Stimulated activated CD8-positive, alpha-beta memory T cell treated with anti-CD3 and anti-CD28 coated beads, Interleukin-4, amount 100 ng/mL, for 1 hour (primary cell): ENCODE data around the gene UQCRHL.

Experiments used
- DNase-seq, 2 donors: peaks; one replicate each; pipeline ENCODE4 v3.0.0-alpha.2; 2020; ENCODE audit warnings: low read depth in 2 of 2, low spot score in 1 of 2

Gene UQCRHL

GRCh38 chr1:15799004-15799867, 8.2 kb downstream of the UQCRHL start:
- no peak for DNase-seq

GRCh38 chr1:15797614-15798390, 9.6 kb downstream of the UQCRHL start:
- DNase-seq, result no peak

- no peak for DNase-seq
Observed at GRCh38 chr1:15796086-15796462, 11.4 kb downstream of the UQCRHL start.

- DNase-seq, result no peak
Observed at GRCh38 chr1:15788624-15789301, 18.7 kb downstream of the UQCRHL start.

GRCh38 chr1:15786581-15786980, 20.9 kb downstream of the UQCRHL start:
- DNase-seq, result no peak

GRCh38 chr1:15785683-15786082, 21.8 kb downstream of the UQCRHL start:
- DNase-seq, result no peak

- DNase-seq, result no peak
Observed at GRCh38 chr1:15777909-15778707, 29.3 kb downstream of the UQCRHL start.

GRCh38 chr1:15775706-15776105, 31.7 kb downstream of the UQCRHL start:
- DNase-seq, result no peak

GRCh38 chr1:15771836-15772515, 35.5 kb downstream of the UQCRHL start:
- no peak for DNase-seq

- no peak for DNase-seq
Observed at GRCh38 chr1:15770313-15770962, 37.0 kb downstream of the UQCRHL start.

GRCh38 chr1:15768388-15768787, 39.1 kb downstream of the UQCRHL start:
- DNase-seq, result no peak

GRCh38 chr1:15767941-15768340, 39.5 kb downstream of the UQCRHL start:
- no peak for DNase-seq

GRCh38 chr1:15765495-15766194, 41.8 kb downstream of the UQCRHL start:
- DNase-seq, result no peak

- DNase-seq, result no peak
Observed at GRCh38 chr1:15764890-15765289, 42.6 kb downstream of the UQCRHL start.

GRCh38 chr1:15764269-15764764, 43.1 kb downstream of the UQCRHL start:
- no peak for DNase-seq

GRCh38 chr1:15762546-15762945, 44.9 kb downstream of the UQCRHL start:
- no peak for DNase-seq

GRCh38 chr1:15761366-15762128, 45.9 kb downstream of the UQCRHL start:
- no peak for DNase-seq

- DNase-seq, result no peak
Observed at GRCh38 chr1:15760520-15761211, 46.8 kb downstream of the UQCRHL start.
